Islet of Langerhans (tissue), 1 donor: ENCODE results near the gene CSTF3.
"Not testable (repeated sequence)": the region's sequence is repeated elsewhere in the genome, so short reads cannot be mapped to it uniquely, and the experiment has no call there.

ENCODE experiments used
- FAIRE-seq: peaks from one replicate; lab custom pipeline; 2011; peaks lifted over from hg19 to GRCh38; lab: Jason Lieb, UNC

CSTF3 gene

GRCh38 chr11:33083918-33084317 is 77.4 kb downstream of the CSTF3 start:
- no peak for FAIRE-seq

GRCh38 chr11:33072465-33072864 is 88.8 kb downstream of the CSTF3 start:
- FAIRE-seq: no peak

GRCh38 chr11:33068611-33069340 is 92.5 kb downstream of the CSTF3 start:
- no peak for FAIRE-seq

GRCh38 chr11:33067294-33067693 is 94.0 kb downstream of the CSTF3 start:
- no peak for FAIRE-seq

- no peak for FAIRE-seq
Measured at GRCh38 chr11:33065445-33066178, 95.7 kb downstream of the CSTF3 start.

GRCh38 chr11:33064866-33065265 is 96.4 kb downstream of the CSTF3 start:
- no peak for FAIRE-seq

GRCh38 chr11:33064033-33064825 is 97.1 kb downstream of the CSTF3 start:
- FAIRE-seq: no peak

GRCh38 chr11:33063326-33063881 is 97.9 kb downstream of the CSTF3 start:
- no peak for FAIRE-seq

GRCh38 chr11:33062137-33062536 is 99.1 kb downstream of the CSTF3 start:
- FAIRE-seq: no peak

- FAIRE-seq: no peak
Measured at GRCh38 chr11:33060271-33060670, 101.0 kb downstream of the CSTF3 start.

GRCh38 chr11:33059331-33060007 is 101.8 kb downstream of the CSTF3 start:
- FAIRE-seq: no peak

- FAIRE-seq: no peak
Measured at GRCh38 chr11:33057284-33057683, 104.0 kb downstream of the CSTF3 start.

GRCh38 chr11:33055375-33055774 is 105.9 kb downstream of the CSTF3 start:
- FAIRE-seq: no peak

GRCh38 chr11:33052231-33052630 is 109.0 kb downstream of the CSTF3 start:
- no peak for FAIRE-seq

- FAIRE-seq: not testable (repeated sequence)
Measured at GRCh38 chr11:33049565-33050408, 111.5 kb downstream of the CSTF3 start.

GRCh38 chr11:33048701-33049100 is 112.6 kb downstream of the CSTF3 start:
- FAIRE-seq: not testable (repeated sequence)

GRCh38 chr11:33045551-33046255 is 115.6 kb downstream of the CSTF3 start:
- FAIRE-seq: no peak

- FAIRE-seq: no peak
Measured at GRCh38 chr11:33044285-33044756, 117.0 kb downstream of the CSTF3 start.

GRCh38 chr11:33043221-33043830 is 118.0 kb downstream of the CSTF3 start:
- FAIRE-seq: no peak
